Hepatocyte (in vitro differentiated cells): Measurements from ENCODE around the gene JKAMP. TPM values are rescaled to one million over a fixed set of nuclear protein-coding genes. Genes with fewer than 3 reads are reported as not detected.

Experiments used
- DNase-seq: peaks from one replicate; pipeline ENCODE4 v3.0.0-alpha.2; 2016; ENCODE audit warnings: low spot score
- H2AFZ ChIP-seq: fragments of 200-600 bp; sonication (generic); 2 replicates; pipeline ENCODE4 v1.6.0; 2016; ENCODE audit warnings: antibody characterized with exemption, mild to moderate bottlenecking
- H3K27ac ChIP-seq: fragments of 200-600 bp; sonication (generic); 2 replicates; pipeline ENCODE4 v1.5.1; 2016; ENCODE audit warnings: mild to moderate bottlenecking
- H3K27me3 ChIP-seq: fragments of 200-600 bp; sonication (generic); 2 replicates; pipeline ENCODE4 v1.6.1; 2016
- H3K36me3 ChIP-seq: fragments of 200-600 bp; sonication (generic); replicated peaks from 2 replicates; pipeline ENCODE4 v1.5.1; 2016; ENCODE audit warnings: low read depth; ENCODE audit not compliant: insufficient read depth
- H3K4me1 ChIP-seq: fragments of 200-600 bp; sonication (generic); 2 replicates; pipeline ENCODE4 v1.5.1; 2016; ENCODE audit warnings: mild to moderate bottlenecking, moderate library complexity; ENCODE audit not compliant: insufficient read depth
- H3K4me2 ChIP-seq: fragments of 200-600 bp; sonication (generic); 2 replicates; pipeline ENCODE4 v1.6.0; 2016
- H3K4me3 ChIP-seq: fragments of 200-600 bp; sonication (generic); 2 replicates; pipeline ENCODE4 v1.5.1; 2016; ENCODE audit warnings: mild to moderate bottlenecking
- H3K79me2 ChIP-seq: fragments of 200-600 bp; sonication (generic); 2 replicates; pipeline ENCODE4 v1.6.0; 2017; ENCODE audit warnings: mild to moderate bottlenecking
- H3K9me2 ChIP-seq: fragments of 200-600 bp; sonication (generic); replicated peaks from 2 replicates; pipeline ENCODE4 v1.6.0; 2017; ENCODE audit warnings: mild to moderate bottlenecking; ENCODE audit not compliant: insufficient read depth
- H3K9me3 ChIP-seq: fragments of 200-600 bp; sonication (generic); 2 replicates; pipeline ENCODE4 v1.5.1; 2016; ENCODE audit warnings: low read depth, mild to moderate bottlenecking
- H4K20me1 ChIP-seq: fragments of 200-600 bp; sonication (generic); 2 replicates; pipeline ENCODE4 v1.6.0; 2016; ENCODE audit warnings: mild to moderate bottlenecking; ENCODE audit not compliant: insufficient read depth, poor library complexity, severe bottlenecking
- CTCF ChIP-seq: fragments of 200-600 bp; sonication (generic); IDR thresholded peaks from 2 replicates; pipeline ENCODE4 v1.5.1; 2016; ENCODE audit warnings: antibody characterized with exemption, mild to moderate bottlenecking; ENCODE audit not compliant: poor library complexity
- EZH2 ChIP-seq: fragments of 200-600 bp; sonication (generic); IDR thresholded peaks from 2 replicates; pipeline ENCODE4 v1.6.1; 2016; ENCODE audit warnings: antibody characterized with exemption, mild to moderate bottlenecking, borderline replicate concordance
- EZH2phosphoT487 ChIP-seq: fragments of 200-600 bp; sonication (generic); IDR thresholded peaks from one replicate; pipeline ENCODE4 v1.6.1; 2018; ENCODE audit warnings: antibody characterized with exemption, mild to moderate bottlenecking, low read depth, moderate library complexity; ENCODE audit not compliant: unreplicated experiment, severe bottlenecking
- WGBS: methylation state at CpG from one replicate; pipeline ENCODE4 v1.1.6; 2016; ENCODE audit warnings: low lambda C conversion rate; ENCODE audit errors: missing lambda C conversion rate; 5-methylcytosine and 5-hydroxymethylcytosine counted together
- polyA plus RNA-seq: library from polyadenylated mRNA; unstranded; fragments of >200 nt; fragmentation: Nextera tagmentation; extraction: Ambion mirVana; gene quantifications from 2 replicates; pipeline ENCODE4 v1.2.1, GENCODE V29; 2016
- total RNA-seq: library from RNA; depleted of rRNA; stranded (reverse); fragments of >200 nt; gene quantifications from 2 replicates; pipeline ENCODE4 v1.2.3, GENCODE V29; 2014

Gene JKAMP
- total and polyA plus RNA-seq, 2 experiments from 2014 or later = 69.9 to 94.9 TPM

DNA sequence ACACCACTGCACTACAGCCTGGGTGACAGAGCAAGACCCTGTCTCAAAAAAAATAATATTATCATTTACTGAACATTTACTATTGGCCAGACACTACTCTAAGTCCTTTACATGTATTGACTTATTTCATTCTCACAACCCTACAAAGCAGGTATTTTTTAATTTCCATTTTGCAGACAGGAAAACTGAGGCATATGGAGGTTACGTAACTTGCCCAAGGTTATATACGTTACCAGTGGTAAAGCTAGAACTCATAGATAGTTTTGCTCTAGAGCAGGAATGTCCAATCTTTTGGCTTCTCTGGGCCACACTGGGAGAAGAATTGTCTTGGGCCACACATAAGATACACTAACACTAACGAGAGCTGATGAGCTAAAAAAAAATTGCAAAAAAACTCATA lies 5.8 kb upstream of the JKAMP start:
- no peaks in the 10 kb centered on the region for H3K27me3 ChIP-seq
- WGBS = 98% methylated on average over 3 of the region's 3 CpGs
- peaks cover 27% of the 10 kb centered on the region for H3K79me2 ChIP-seq
- no peak overlapping the region for H3K4me2 ChIP-seq
- H4K20me1 ChIP-seq = peaks cover 4% of the 10 kb centered on the region
- H3K4me1 ChIP-seq = peaks cover 18% of the 10 kb centered on the region
- H3K4me3 ChIP-seq = no peak overlapping the region
- no peak overlapping the region for H2AFZ ChIP-seq
- no peak for DNase-seq
- H3K9me2 ChIP-seq = no peaks in the 10 kb centered on the region
- H3K36me3 ChIP-seq = no peaks in the 10 kb centered on the region
- H3K27ac ChIP-seq = no peak overlapping the region
- no peaks in the 10 kb centered on the region for H3K9me3 ChIP-seq
- no peak for TF ChIP-seq CTCF
- no peak for TF ChIP-seq EZH2phosphoT487
- TF ChIP-seq EZH2 = no peak

DNA sequence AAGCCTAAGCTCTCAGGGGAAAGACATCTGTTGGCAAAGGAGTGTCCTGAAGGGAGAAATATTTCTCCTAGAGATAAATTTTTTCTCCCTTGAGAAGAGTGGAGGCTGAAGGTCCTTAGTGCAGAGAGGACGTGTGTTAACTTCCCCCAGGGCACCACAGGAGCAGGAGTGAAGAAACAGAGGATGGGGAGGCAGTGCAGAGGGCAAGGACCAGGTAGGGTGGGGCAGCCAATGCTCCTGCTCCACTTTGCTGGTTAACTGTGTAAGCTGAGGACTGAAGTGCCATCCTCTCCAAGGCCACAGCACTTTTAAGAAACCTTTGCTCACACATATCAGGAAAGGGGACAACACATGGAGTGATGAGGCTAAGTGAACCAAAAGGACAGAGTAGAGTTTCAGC lies 4.2 kb upstream of the JKAMP start:
- Histone ChIP-seq H3K9me2 (no peaks in the 10 kb centered on the region), H3K79me2 (peaks cover 30% of the 10 kb centered on the region), H3K4me3 (no peak overlapping the region), H3K27ac (no peak overlapping the region), H3K27me3 (no peaks in the 10 kb centered on the region), H3K9me3 (no peaks in the 10 kb centered on the region), H3K36me3 (no peaks in the 10 kb centered on the region), H2AFZ (no peak overlapping the region), H3K4me2 (no peak overlapping the region), H3K4me1 (peaks cover 19% of the 10 kb centered on the region), H4K20me1 (peaks cover 4% of the 10 kb centered on the region)
- no peak for DNase-seq
- TF ChIP-seq CTCF = no peak
- no peak for TF ChIP-seq EZH2
- no peak for TF ChIP-seq EZH2phosphoT487
- WGBS = 72% methylated on average over 1 of the region's 1 CpG

GRCh38 chr14:59481407-59481806 lies 2.9 kb upstream of the JKAMP start:
- H3K4me2 ChIP-seq = peak overlapping the region; percentile 93
- H3K4me3 ChIP-seq = no peak overlapping the region
- H3K9me2 ChIP-seq = no peaks in the 10 kb centered on the region
- H3K9me3 ChIP-seq = no peaks in the 10 kb centered on the region
- no peak for DNase-seq
- TF ChIP-seq EZH2 (no peak), EZH2phosphoT487 (no peak), CTCF (no peak)
- H3K4me1 ChIP-seq = peaks cover 32% of the 10 kb centered on the region
- WGBS = 98% methylated on average over 2 of the region's 2 CpGs
- no peak overlapping the region for H2AFZ ChIP-seq
- H3K79me2 ChIP-seq = peaks cover 43% of the 10 kb centered on the region
- H4K20me1 ChIP-seq = peaks cover 4% of the 10 kb centered on the region
- no peaks in the 10 kb centered on the region for H3K27me3 ChIP-seq
- H3K36me3 ChIP-seq = no peaks in the 10 kb centered on the region
- H3K27ac ChIP-seq = no peak overlapping the region
